CD14-positive monocyte (primary cell): Measurements from ENCODE around the gene SHROOM3. TPM values are rescaled to one million over a fixed set of nuclear protein-coding genes. Genes with fewer than 3 reads are reported as not detected.

ENCODE experiments used
- DNase-seq, 3 donors: peaks; one replicate each; pipeline ENCODE4 v3.0.0-alpha.2; 2011 to 2022
- H2AFZ ChIP-seq: 2 replicates; pipeline ENCODE4 v1.6.0; 2012; ENCODE audit warnings: mild to moderate bottlenecking, low read depth, low read length, inconsistent platforms; ENCODE audit not compliant: insufficient read depth, poor library complexity, severe bottlenecking
- H3K27ac ChIP-seq, 2 donors: 1 replicate in 1 of 2; 2 replicates in 1 of 2; pipeline ENCODE4 v1.5.1; 2012 to 2013; ENCODE audit warnings: low read length in 2 of 2, control low read depth in 1 of 2, inconsistent platforms in 1 of 2, low read depth in 1 of 2, mild to moderate bottlenecking in 1 of 2
- H3K27me3 ChIP-seq, 2 donors: one replicate each; pipeline versions ENCODE4 v1.6.0 to v1.6.1; 2011 to 2013; ENCODE audit warnings: low read length in 2 of 2; ENCODE audit not compliant: control insufficient read depth in 2 of 2, insufficient read depth in 2 of 2
- H3K36me3 ChIP-seq, 2 donors: replicated peaks in 1 of 2; 1 replicate in 1 of 2; 2 replicates in 1 of 2; pipeline versions ENCODE4 v1.5.1 to v1.6.1; 2012 to 2013; ENCODE audit warnings: low read length in 2 of 2, control low read depth in 1 of 2, inconsistent platforms in 1 of 2, mild to moderate bottlenecking in 1 of 2; ENCODE audit not compliant: insufficient read depth in 2 of 2, control insufficient read depth in 1 of 2
- H3K4me1 ChIP-seq, 2 donors: 1 replicate in 1 of 2; 2 replicates in 1 of 2; pipeline versions ENCODE4 v1.5.1 to v1.6.1; 2012 to 2013; ENCODE audit warnings: low read length in 2 of 2, control low read depth in 1 of 2, inconsistent platforms in 1 of 2, mild to moderate bottlenecking in 1 of 2, moderate library complexity in 1 of 2; ENCODE audit not compliant: insufficient read depth in 2 of 2, control insufficient read depth in 1 of 2
- H3K4me2 ChIP-seq: replicated peaks from 2 replicates; pipeline ENCODE3; 2012; ENCODE audit warnings: low read length, moderate library complexity, mild to moderate bottlenecking; ENCODE audit not compliant: poor library complexity, severe bottlenecking; ENCODE audit errors: extremely low read depth
- H3K4me3 ChIP-seq, 3 experiments: fragments of 200-600 bp in 1 of 3; sonication (generic) in 1 of 3; replicated peaks in 1 of 3; 1 replicate in 2 of 3; 2 replicates in 1 of 3; pipeline ENCODE4 v1.5.1; 2011 to 2013; ENCODE audit warnings: low read length in 3 of 3, mild to moderate bottlenecking in 3 of 3, control low read depth in 2 of 3, low read depth in 2 of 3, inconsistent platforms in 1 of 3, moderate library complexity in 1 of 3
- H3K79me2 ChIP-seq: 2 replicates; pipeline ENCODE4 v1.6.0; 2012; ENCODE audit warnings: mild to moderate bottlenecking, control low read depth, inconsistent platforms, low read length, moderate library complexity; ENCODE audit not compliant: insufficient read depth
- H3K9ac ChIP-seq: 2 replicates; pipeline ENCODE4 v1.6.0; 2017; ENCODE audit warnings: low read length, mild to moderate bottlenecking; ENCODE audit not compliant: insufficient read depth, poor library complexity, severe bottlenecking
- H3K9me3 ChIP-seq, 2 donors: replicated peaks in 1 of 2; 1 replicate in 1 of 2; 2 replicates in 1 of 2; pipeline versions ENCODE4 v1.5.1 to v1.6.1; 2012 to 2013; ENCODE audit warnings: low read length in 2 of 2, control low read depth in 1 of 2; ENCODE audit not compliant: control insufficient read depth in 1 of 2, insufficient read depth in 1 of 2
- H4K20me1 ChIP-seq: 2 replicates; pipeline ENCODE4 v1.6.0; 2012; ENCODE audit warnings: mild to moderate bottlenecking, low read length, control low read depth, moderate library complexity; ENCODE audit not compliant: insufficient read depth
- H3K27ac Mint-ChIP-seq, 7 donors: one replicate each; pipeline ENCODE4 v1.8.0; 2020; ENCODE audit warnings: mild to moderate bottlenecking in 7 of 7, mixed read lengths in 7 of 7, moderate library complexity in 6 of 7, inconsistent platforms in 2 of 7
- H3K27me3 Mint-ChIP-seq, 3 donors: one replicate each; pipeline ENCODE4 v1.8.0; 2021 to 2022; ENCODE audit warnings: low read depth in 3 of 3, mild to moderate bottlenecking in 3 of 3, mixed read lengths in 3 of 3, moderate library complexity in 3 of 3, inconsistent platforms in 1 of 3
- H3K36me3 Mint-ChIP-seq, 2 donors: one replicate each; pipeline ENCODE4 v1.8.0; 2020; ENCODE audit warnings: mixed read lengths in 2 of 2, inconsistent platforms in 1 of 2, mild to moderate bottlenecking in 1 of 2
- H3K4me1 Mint-ChIP-seq: one replicate; pipeline ENCODE4 v1.8.0; 2020; ENCODE audit warnings: mild to moderate bottlenecking, mixed read lengths
- H3K4me3 Mint-ChIP-seq, 2 donors: one replicate each; pipeline ENCODE4 v1.8.0; 2020; ENCODE audit warnings: mild to moderate bottlenecking in 2 of 2, mixed read lengths in 2 of 2, moderate library complexity in 1 of 2
- H3K9me3 Mint-ChIP-seq, 7 donors: one replicate each; pipeline ENCODE4 v1.8.0; 2020 to 2022; ENCODE audit warnings: mixed read lengths in 7 of 7, mild to moderate bottlenecking in 6 of 7, moderate library complexity in 6 of 7, inconsistent platforms in 2 of 7
- WGBS: methylation state at CpG from one replicate; pipeline ENCODE4 v1.1.5; 2013; ENCODE audit warnings: missing lambda C conversion rate; ENCODE audit not compliant: insufficient coverage; 5-methylcytosine and 5-hydroxymethylcytosine counted together
- intact Hi-C, 2 donors: fragments of 100-400 bp; cut with micrococcal nuclease; formaldehyde crosslinking; loops; one replicate each; pipeline versions ENCODE4 v1.15.0 to v1.15.1; 2023
- polyA plus RNA-seq, 3 donors: library from polyadenylated mRNA; depleted of rRNA in 1 of 3; unstranded in 2 of 3; stranded (reverse) in 1 of 3; fragments of 300-500 nt in 2 of 3; fragments of >200 nt in 1 of 3; fragmentation: Illumina TruSeq in 2 of 3; gene quantifications; 1 replicate in 2 of 3; 2 replicates in 1 of 3; pipeline ENCODE4 v1.2.3, GENCODE V29; 2012 to 2021
- TF ChIP-seq, protein P1 (sequence below): fragments of 200-600 bp; IDR thresholded peaks from one replicate; pipeline ENCODE4 v1.8.0; 2022; ENCODE audit warnings: antibody characterized with exemption, mild to moderate bottlenecking

The SHROOM3 gene
- polyA plus RNA-seq, 3 donors: not detected

DNA sequence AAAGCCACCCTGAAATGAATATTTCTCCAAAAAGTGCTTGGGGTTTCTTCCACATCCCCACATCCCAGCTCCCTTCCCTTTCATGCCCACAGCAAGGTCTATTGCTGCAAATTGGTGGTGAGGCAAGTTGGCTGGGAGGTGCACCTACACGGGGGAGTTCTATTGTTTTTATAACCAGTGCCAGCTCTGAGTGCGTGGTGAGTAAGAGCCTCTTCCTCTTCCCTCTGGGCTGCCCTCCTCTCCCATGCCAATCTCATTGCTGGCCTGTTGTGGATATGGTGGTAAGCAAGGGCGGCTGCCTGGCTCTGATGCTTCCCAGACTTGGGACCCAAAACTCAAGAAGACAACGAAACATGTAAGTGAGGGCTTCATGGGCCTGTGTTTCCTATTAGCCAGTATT lies 204.3 kb downstream of the SHROOM3 start:
- Histone ChIP-seq H3K27me3 (peaks cover 0 to 2% of the 10 kb centered on the region in 2 donors), H3K9ac (no peak overlapping the region), H2AFZ (no peak overlapping the region), H4K20me1 (no peaks in the 10 kb centered on the region), H3K9me3 (no peaks in the 10 kb centered on the region), H3K36me3 (no peaks in the 10 kb centered on the region), H3K4me1 (no peaks in the 10 kb centered on the region), H3K79me2 (no peaks in the 10 kb centered on the region), H3K4me3 (no peak overlapping the region), H3K4me2 (no peak overlapping the region), H3K27ac (no peak overlapping the region)
- WGBS: 90% methylated on average over 2 of the region's 4 CpGs
- H3K36me3 Mint-ChIP-seq: no peaks in the 10 kb centered on the region
- intact Hi-C loops: no loop called here
- TF ChIP-seq, protein P1, sequence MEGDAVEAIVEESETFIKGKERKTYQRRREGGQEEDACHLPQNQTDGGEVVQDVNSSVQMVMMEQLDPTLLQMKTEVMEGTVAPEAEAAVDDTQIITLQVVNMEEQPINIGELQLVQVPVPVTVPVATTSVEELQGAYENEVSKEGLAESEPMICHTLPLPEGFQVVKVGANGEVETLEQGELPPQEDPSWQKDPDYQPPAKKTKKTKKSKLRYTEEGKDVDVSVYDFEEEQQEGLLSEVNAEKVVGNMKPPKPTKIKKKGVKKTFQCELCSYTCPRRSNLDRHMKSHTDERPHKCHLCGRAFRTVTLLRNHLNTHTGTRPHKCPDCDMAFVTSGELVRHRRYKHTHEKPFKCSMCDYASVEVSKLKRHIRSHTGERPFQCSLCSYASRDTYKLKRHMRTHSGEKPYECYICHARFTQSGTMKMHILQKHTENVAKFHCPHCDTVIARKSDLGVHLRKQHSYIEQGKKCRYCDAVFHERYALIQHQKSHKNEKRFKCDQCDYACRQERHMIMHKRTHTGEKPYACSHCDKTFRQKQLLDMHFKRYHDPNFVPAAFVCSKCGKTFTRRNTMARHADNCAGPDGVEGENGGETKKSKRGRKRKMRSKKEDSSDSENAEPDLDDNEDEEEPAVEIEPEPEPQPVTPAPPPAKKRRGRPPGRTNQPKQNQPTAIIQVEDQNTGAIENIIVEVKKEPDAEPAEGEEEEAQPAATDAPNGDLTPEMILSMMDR: no peak
- H3K4me1 Mint-ChIP-seq: no peaks in the 10 kb centered on the region
- no peak overlapping the region for H3K27ac Mint-ChIP-seq
- H3K4me3 Mint-ChIP-seq: no peak overlapping the region
- peaks cover 0 to 2% (median 0%) of the 10 kb centered on the region in 7 donors for H3K9me3 Mint-ChIP-seq
- no peak for DNase-seq
- peaks cover 1 to 8% (median 3%) of the 10 kb centered on the region in 3 donors for H3K27me3 Mint-ChIP-seq

DNA sequence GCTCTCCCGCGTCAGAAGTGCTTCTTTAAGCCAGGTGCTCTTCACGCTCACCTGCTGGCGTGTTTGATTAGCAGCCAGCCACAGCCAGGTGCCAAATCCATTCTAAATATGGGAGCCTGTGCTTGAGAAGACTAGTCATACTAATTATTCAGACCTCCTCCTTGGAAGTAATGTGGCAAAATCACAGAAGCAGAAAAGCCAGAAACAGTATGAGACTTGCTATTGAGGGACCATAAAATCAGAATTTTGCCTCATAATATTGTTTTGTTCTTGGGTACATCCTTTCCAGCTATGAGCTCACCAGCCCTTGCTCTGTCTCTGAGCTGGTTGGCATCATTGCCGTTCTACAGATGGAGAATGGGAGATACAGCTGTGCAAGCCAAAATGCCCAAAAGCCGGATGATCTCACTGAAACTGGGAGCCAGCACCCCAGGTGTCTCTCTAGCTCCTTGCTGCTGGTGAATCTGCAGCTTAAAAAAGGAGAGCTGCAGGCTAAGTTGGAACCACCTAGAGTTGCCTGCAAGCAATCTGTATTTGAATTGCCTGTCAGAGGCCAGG lies 205.4 kb downstream of the SHROOM3 start:
- H3K4me3 ChIP-seq: no peak overlapping the region
- H3K27me3 ChIP-seq: peaks cover 0 to 2% of the 10 kb centered on the region in 2 donors
- DNase-seq: no peak
- Mint-ChIP-seq H3K27me3 (peaks cover 1 to 8% (median 4%) of the 10 kb centered on the region in 3 donors), H3K4me3 (no peak overlapping the region), H3K4me1 (no peaks in the 10 kb centered on the region), H3K36me3 (no peaks in the 10 kb centered on the region), H3K27ac (no peak overlapping the region), H3K9me3 (no peaks in the 10 kb centered on the region)
- H3K9ac ChIP-seq: no peak overlapping the region
- no peaks in the 10 kb centered on the region for H3K36me3 ChIP-seq
- TF ChIP-seq, protein P1: no peak
- H3K4me1 ChIP-seq: no peaks in the 10 kb centered on the region
- H3K4me2 ChIP-seq: no peak overlapping the region
- no peak overlapping the region for H2AFZ ChIP-seq
- intact Hi-C loops: no loop called here
- no peaks in the 10 kb centered on the region for H4K20me1 ChIP-seq
- no peaks in the 10 kb centered on the region for H3K79me2 ChIP-seq
- 91% methylated on average over 2 of the region's 6 CpGs for WGBS
- no peak overlapping the region for H3K27ac ChIP-seq
- H3K9me3 ChIP-seq: no peaks in the 10 kb centered on the region
